Choroid plexus epithelial cell (primary cell): ENCODE measurements around the gene MMP17.

ENCODE experiments used
- DNase-seq: peaks from one replicate; pipeline ENCODE4 v3.0.0-alpha.2; 2010; ENCODE audit warnings: low read depth
- H3K4me3 ChIP-seq: 2 replicates; pipeline ENCODE4 v1.5.1; 2011; ENCODE audit warnings: low read depth, mild to moderate bottlenecking, control low read depth, low read length, moderate library complexity
- TF ChIP-seq, protein P1 (sequence below): conservative IDR thresholded peaks from 2 replicates; pipeline ENCODE4 v1.5.1; 2011; ENCODE audit warnings: low read depth, mild to moderate bottlenecking, control low read depth, inconsistent platforms, low read length, moderate library complexity

MMP17 gene

DNA sequence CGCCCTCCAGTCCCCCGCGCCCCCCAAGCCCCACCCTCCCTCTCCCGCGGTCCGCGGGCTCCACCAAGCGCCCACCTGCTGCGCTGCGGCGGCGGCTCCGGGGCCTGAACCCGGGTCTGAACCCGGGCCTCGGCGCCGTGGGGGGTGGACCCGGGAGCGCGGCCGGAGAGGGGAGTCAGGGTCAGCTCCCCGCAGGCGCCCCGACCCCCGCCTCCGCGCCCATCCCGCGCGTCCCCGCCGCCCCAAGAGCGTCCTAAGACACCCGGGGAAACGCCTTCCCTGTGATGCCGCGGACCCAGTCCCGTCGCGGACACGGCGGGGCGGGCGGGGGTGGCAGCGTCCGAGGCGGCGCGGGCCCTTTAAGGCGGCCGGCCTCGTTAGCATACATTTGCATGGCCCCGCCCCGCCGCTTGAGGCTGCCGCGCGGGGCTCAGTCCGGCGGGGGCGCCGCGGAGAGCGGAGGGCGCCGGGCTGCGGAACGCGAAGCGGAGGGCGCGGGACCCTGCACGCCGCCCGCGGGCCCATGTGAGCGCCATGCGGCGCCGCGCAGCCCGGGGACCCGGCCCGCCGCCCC lies at the start of gene MMP17:
Gene MMP17 (plus strand): TSS at position 433 of the 574 bp plus-strand sequence. CDS start 102 bp downstream, at position 535.
- DNase-seq: peak; percentile 62
- peak within 1 kb of the TSS; percentile 58 for H3K4me3 ChIP-seq
- TF ChIP-seq, protein P1, sequence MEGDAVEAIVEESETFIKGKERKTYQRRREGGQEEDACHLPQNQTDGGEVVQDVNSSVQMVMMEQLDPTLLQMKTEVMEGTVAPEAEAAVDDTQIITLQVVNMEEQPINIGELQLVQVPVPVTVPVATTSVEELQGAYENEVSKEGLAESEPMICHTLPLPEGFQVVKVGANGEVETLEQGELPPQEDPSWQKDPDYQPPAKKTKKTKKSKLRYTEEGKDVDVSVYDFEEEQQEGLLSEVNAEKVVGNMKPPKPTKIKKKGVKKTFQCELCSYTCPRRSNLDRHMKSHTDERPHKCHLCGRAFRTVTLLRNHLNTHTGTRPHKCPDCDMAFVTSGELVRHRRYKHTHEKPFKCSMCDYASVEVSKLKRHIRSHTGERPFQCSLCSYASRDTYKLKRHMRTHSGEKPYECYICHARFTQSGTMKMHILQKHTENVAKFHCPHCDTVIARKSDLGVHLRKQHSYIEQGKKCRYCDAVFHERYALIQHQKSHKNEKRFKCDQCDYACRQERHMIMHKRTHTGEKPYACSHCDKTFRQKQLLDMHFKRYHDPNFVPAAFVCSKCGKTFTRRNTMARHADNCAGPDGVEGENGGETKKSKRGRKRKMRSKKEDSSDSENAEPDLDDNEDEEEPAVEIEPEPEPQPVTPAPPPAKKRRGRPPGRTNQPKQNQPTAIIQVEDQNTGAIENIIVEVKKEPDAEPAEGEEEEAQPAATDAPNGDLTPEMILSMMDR: no peak

DNA sequence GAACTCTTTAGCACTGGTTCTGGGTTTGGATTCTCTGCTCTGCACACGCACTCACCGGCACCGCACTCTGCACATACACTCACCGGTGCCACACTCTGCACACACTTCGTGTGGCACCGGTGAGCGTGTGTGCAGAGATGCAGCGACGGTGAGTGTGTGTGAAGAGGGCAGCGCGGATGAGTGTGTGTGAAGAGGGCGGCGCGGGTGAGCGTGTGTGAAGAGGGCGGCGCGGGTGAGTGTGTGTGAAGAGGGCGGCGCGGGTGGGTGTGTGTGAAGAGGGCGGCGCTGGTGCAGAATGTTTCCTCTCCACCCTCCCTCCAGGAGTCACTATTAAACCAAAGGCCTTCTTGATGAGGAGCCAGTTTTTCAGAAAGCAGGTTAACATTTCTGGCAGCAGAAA lies 49.2 kb upstream of the MMP17 start:
- TF ChIP-seq, protein P1: no peak
- no peak overlapping the region for H3K4me3 ChIP-seq
- DNase-seq: no peak

DNA sequence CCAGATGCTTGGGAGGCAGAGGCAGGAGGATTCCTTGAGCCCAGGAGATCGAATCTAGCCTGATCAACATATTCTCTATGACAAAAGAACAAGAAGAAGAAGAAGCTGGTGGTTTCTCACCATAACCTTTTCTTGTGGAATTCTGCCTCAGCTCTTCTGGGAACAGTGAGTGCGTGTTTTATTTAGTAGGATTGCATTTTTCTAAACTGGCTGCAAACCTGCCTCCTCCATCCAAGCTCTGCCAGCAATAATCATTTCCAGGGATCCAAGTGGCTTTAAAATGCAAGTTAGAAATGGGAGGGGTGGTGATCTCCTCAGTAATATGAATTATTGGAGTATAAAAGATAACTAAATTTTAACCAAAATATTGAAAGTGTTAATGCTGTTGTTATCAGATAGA lies 46.1 kb upstream of the MMP17 start:
- TF ChIP-seq, protein P1: no peak
- no peak for DNase-seq

DNA sequence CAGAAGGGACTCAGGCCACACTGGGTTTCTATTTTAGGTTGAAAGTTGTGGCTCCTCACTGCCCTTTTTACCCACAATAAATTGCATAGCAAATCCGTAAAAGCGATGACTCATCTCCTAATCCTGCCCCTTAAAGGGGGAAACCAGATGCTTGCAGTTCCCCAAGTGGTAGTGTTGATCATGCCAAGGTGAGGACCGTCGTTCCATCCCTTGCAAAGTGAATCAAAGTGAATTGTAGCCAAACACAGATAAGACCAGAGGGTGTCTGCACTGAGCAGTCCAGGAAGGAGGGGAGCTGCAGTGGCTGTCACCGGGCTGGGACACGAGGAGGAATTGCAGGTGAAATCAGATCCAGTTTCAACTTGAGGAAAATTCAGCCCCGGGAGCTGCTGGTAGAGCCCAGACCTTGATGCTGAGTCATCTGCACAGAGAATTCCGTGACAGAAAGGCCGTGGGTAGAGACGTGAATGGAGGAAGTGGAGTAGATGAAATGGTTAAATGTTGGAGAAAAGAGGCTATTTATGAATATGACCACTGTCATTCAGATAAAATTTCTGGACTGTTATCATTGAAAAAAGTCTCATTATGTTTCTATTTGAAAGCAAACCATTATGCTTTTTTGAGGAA lies 44.2 kb upstream of the MMP17 start:
- H3K4me3 ChIP-seq: peak overlapping the region; percentile 41
- TF ChIP-seq, protein P1: peak; percentile 10

More for the DNA sequence above, 46.1 kb upstream of the MMP17 start:
- no peak overlapping the region for H3K4me3 ChIP-seq

DNA sequence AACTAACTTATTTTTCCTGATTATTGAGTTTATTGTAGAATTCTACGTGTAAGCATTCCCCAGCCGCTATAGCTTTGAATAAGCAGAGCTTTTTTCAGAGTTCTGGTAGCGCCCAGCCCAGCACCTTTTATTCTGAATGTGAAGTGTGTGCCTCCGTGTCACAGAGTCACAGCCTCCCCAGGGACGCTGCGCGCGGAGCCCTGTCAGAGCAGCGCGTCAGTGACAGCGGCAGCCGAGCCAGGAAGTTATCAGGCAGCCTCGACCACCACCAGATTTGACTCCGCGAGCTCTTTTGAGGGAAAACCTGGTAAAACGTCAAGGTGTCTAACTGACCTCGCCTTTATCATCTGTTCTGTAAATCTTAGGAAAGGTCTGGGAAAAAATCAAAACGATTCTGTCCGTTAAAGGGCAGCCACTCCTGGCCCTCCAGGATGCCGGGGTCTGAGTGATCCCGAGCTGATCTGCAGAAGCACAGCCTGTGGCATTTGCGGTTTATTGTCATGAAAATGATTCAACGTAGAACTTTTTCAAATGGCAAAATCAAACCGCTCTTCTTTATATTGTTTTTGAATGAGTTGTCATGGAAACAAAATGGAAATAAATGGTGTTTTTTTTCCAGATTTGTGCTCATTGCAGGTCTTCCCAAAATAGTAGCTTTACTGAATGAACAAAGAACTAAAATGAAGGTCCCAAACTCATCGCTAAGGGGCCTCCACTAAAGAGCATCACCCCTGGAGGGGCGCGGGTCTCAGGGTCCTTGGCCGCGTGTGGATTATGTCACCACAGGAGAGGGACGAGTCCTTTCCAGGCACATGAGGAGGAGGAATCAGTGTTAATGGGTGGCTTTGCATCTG lies 43.1 kb upstream of the MMP17 start:
- H3K4me3 ChIP-seq: no peak overlapping the region
- peak; percentile 27 for DNase-seq
- TF ChIP-seq, protein P1: no peak

More for the DNA sequence above, 44.2 kb upstream of the MMP17 start:
- peak; percentile 77 for DNase-seq

DNA sequence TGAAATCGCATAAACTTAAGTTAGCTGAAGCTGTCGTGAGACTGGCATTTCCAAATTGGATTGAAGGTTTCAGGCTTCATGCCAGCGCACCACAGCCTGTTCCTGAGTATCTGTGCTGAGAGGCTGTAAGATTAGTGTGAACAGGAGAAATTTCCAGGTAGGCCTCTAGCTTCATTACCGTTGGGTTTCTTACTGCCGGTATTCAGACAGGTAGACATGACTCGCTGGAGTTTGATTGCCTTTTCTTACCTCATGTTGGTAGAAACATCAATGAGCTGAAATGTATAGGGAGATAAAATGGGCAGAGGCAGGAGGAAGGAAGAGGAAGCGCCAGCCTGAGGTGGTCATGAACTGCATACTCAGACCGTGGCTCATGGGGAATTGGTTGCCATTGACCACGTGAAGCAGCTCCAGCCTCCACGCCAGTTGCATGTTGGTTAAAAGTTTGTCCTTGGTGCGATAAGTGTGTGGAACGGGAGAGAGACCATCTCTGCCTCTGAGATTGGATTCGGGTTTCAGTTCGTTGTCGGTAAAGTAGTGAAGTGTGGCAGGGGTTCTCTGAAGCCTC lies 42.3 kb upstream of the MMP17 start:
- TF ChIP-seq, protein P1: no peak
- no peak overlapping the region for H3K4me3 ChIP-seq
- DNase-seq: no peak
